Epithelial cell of proximal tubule (primary cell): ENCODE data around the gene INTS1. TPM values are rescaled to one million over a fixed set of nuclear protein-coding genes. Genes with fewer than 3 reads are reported as not detected.
"Not testable (repeated sequence)": the region's sequence is repeated elsewhere in the genome, so short reads cannot be mapped to it uniquely, and the experiment has no call there.

Source experiments
- DNase-seq: peaks from one replicate; pipeline ENCODE4 v3.0.0-alpha.2; 2011; ENCODE audit warnings: low read depth
- H3K4me3 ChIP-seq: 2 replicates; pipeline ENCODE4 v1.5.1; 2011; ENCODE audit warnings: low read depth, mild to moderate bottlenecking, low read length
- total RNA-seq: library from RNA; depleted of rRNA; stranded (reverse); fragments of >200 nt; gene quantifications from 2 replicates; pipeline ENCODE4 v1.2.3, GENCODE V29; 2015
- TF ChIP-seq, protein P1 (sequence below): conservative IDR thresholded peaks from 2 replicates; pipeline ENCODE4 v1.5.1; 2012; ENCODE audit warnings: low read depth, mild to moderate bottlenecking, low read length

Gene INTS1
- total RNA-seq, 1 donor from 2014 or later = 88.2 TPM

DNA sequence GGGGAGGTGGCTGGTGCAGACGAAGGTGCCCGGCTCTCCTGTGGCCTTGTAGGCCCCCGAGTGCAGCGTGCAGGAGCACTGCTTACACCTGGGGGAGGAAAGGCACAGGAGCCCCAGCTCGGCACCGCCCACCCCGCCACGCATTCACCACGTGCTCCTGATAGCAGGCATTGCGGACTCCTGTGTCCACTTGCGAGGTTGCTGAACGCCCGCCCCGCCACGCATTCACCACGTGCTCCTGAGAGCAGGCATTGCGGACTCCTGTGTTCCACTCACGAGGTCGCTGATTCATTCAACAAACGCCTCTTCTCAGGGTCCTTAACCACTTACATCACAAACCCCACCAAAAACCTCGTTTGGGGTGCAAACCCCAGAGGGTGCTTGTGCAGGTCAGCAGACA, 58.8 kb downstream of the INTS1 start:
- no peak overlapping the region for H3K4me3 ChIP-seq
- TF ChIP-seq, protein P1, sequence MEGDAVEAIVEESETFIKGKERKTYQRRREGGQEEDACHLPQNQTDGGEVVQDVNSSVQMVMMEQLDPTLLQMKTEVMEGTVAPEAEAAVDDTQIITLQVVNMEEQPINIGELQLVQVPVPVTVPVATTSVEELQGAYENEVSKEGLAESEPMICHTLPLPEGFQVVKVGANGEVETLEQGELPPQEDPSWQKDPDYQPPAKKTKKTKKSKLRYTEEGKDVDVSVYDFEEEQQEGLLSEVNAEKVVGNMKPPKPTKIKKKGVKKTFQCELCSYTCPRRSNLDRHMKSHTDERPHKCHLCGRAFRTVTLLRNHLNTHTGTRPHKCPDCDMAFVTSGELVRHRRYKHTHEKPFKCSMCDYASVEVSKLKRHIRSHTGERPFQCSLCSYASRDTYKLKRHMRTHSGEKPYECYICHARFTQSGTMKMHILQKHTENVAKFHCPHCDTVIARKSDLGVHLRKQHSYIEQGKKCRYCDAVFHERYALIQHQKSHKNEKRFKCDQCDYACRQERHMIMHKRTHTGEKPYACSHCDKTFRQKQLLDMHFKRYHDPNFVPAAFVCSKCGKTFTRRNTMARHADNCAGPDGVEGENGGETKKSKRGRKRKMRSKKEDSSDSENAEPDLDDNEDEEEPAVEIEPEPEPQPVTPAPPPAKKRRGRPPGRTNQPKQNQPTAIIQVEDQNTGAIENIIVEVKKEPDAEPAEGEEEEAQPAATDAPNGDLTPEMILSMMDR = no peak
- DNase-seq = no peak

DNA sequence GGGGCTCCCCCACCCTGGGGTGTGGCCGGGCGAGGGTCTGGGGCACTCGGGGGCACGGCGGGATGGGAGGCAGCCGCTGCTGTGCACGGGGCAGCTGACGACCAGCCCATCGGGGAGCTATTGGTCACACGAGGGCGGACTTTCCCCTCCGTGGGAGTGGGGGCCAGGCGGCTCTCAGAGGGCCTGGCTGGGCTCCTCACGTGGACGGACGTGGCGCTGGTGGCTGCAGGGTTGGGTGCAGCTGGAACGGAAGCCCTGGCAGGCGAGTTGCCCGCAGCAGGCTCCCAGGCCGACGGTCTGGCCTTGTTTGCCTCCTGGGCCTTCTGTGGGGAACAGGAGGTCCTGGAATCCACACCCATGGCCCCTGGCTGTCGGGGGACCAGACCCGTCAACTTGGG, 59.3 kb downstream of the INTS1 start:
- no peak overlapping the region for H3K4me3 ChIP-seq
- DNase-seq = no peak
- TF ChIP-seq, protein P1 = no peak

DNA sequence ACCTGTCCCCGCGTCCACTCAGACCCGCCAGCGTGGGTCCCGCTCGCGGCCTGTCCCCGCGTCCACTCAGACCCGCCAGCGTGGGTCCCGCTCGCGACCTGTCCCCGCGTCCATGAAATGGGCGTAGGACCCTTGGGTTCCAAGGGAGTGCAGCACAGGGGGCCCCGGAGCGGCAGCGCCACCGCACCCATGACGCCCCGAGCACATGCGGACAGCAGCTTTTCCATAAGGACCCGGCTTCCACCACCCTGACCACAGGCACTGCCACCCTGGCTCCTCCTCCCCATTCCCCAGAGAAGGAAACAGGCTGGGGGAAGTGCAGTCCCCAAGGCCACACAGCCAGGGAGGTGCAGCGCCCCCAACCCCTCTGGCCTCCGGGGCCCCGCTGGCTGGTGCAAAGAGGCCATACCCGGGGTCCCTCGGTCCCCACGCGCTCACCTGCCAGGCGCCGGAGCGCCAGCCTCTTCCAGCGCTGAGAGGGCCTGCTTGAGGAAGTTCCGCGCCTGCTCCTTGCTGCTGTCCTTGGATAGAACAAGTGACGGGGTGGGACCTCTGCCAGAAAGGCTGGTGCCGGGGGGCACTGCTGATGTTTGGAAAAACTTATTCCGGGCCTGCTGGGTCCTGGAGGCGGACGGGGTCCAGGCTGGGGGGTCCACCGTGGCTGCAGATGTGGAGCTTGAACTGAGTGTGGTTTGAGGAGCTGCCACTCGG, 59.8 kb downstream of the INTS1 start:
- DNase-seq = no peak
- TF ChIP-seq, protein P1 = no peak
- H3K4me3 ChIP-seq = no peak overlapping the region

DNA sequence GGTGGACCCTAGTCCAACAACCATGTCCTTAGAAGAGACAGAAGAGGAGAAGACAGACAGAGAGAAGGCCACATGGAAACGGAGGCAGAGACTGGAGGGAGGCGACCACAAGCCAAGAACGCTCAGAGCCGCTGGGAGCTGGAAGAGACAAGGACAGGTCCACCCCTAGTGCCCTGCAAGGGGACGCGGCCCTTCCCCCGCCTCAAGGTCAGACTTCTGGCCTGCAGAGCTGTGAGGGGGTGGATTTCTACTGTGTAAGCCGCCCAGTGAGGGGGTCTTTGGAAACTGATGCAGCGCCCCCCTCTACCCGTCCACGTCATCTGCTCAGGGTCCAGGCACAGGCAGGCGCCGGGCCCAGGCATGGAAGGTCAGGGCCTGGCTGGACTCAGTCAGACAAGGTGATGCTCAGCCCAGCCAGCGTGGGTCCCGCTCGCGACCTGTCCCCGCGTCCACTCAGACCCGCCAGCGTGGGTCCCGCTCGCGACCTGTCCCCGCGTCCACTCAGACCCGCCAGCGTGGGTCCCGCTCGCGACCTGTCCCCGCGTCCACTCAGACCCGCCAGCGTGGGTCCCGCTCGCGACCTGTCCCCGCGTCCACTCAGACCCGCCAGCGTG, 60.5 kb downstream of the INTS1 start:
- DNase-seq = not testable (repeated sequence)

DNA sequence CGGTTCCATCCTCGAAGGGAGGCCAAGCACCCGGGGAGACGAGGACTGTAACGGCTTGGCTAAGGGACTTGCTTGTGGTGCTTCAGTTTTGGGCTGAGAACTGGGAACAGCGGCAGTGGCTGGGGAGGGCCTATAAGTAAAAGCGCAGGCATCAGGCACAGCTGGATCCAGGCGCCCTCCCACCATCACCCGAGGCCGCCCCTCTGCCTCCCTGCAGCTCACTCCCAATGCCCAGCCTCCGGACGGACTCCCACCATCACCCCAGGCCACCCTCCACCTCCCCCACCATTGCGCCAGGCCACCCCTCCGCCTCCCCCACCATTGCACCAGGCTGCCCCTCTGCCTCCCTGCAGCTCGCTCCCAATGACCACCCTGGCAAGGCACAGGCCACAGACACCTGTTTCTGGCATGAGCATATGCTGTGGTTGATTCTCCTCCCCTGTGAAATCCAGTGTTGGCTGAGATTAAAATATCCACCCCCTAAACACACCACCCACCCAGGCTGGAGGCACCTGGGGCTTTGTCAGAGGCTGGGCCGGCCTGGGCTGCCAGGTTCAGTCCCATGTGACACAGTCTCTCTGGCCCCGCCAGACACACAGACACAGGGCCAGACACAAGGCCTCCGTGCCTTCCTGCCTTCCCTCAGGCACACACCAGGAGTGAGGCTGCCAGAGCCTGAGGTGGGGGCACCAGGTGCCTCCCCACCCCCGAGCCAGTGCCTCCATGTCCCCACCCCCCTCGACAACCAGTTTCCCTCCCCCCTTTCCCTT, 61.6 kb downstream of the INTS1 start:
- H3K4me3 ChIP-seq = no peak overlapping the region
- DNase-seq = no peak
- TF ChIP-seq, protein P1 = no peak

More for the DNA sequence above, 60.5 kb downstream of the INTS1 start:
- H3K4me3 ChIP-seq = not testable (repeated sequence)

DNA sequence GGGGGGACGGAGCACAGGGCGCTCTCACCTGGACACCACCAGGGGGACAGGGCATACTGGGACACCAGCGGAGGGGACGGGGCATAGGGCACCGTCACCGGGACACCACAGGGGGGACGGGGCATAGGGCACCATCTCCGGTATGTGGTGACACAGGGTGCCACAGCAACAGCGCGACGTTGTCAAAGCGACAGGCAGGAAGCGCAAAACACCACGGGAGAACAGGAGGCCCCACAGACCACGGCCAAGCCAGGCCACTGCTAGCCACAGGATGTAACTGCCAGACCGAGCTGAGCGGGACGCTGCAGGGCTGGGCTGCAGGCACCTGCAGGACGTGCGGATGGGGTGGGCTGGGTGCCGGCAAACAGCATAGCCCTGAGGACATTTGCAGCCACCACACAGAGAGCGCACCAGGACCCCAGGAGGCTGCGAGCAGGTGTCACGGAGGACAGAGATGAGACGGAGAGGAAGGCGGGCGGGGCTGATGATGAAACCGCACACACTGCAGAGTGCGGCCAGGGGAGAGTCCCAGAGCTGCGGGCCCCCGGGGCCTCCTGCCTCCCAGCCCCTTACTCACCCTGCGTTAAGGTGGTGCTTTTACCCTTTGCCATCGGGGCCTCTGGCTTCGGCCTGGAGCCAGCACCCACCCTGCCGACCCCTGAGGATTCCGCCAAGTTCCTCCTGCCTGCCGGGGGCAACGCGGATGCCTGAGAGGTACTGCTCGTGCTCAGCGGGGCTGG, 62.4 kb downstream of the INTS1 start:
- TF ChIP-seq, protein P1 = no peak

DNA sequence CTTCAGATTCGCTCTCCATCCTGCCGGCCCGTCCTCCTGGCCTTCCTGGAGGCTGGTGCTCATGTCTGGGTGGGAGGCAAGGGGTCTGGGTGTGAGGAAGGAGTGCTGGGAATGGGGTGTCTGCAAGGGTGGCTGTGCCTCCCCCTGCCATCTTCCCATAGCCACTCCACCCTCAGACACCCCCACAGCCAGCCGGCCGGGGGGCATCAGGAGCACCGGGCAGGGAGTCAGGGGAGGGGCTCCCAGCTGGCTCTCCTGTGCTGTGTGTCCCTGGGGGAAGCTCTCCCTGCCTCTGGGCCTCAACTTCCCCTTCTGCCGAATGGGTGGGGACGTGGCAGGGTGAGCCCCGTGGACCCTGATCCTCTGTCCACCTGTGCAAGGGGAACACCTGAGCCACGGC, 63.6 kb downstream of the INTS1 start:
- TF ChIP-seq, protein P1 = no peak
- H3K4me3 ChIP-seq = no peak overlapping the region
- no peak for DNase-seq

More for the DNA sequence above, 62.4 kb downstream of the INTS1 start:
- no peak overlapping the region for H3K4me3 ChIP-seq
- DNase-seq = no peak
